ENCODE measurements around the gene CHCHD6.

Gene CHCHD6

DNA sequence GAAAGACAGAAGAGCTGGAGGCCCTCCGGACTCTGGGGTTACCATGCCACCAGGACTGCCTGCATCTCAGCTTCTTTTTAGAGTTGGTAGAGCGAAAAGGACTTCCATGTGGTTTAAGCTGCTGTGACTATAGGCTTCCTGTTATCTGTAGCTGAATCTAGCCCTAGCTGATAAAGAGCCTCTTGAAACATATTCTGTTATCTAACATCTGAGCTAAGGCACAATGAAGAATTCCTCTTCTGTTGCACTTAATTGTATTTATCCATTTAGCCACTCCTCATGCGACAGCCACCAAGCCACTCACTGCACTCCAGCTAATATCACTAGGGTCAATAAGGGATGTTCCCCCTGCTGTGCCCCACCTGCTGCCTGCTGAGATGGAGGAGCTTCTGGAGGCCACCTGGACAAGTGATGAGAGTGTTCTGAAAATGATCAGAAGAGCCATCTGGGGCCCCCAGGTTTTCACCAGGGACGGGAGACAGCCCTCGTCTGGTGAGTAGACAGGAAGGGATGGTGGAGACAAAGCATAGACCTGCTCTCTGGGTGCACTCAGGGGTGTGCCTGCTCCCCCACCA is 184.2 kb downstream of the CHCHD6 start:
- peak; percentile 33; the same call in 1 of the 2 replicates for TF ChIP-seq GATA2 (IDR thresholded peaks at IDR 0.05; ENCODE audit: low read depth, low read length)
- TF ChIP-seq GATA3 (IDR thresholded peaks at IDR 0.05; ENCODE audit: low read depth, low read length) = no peak; the same call in 1 of the 2 replicates

DNA sequence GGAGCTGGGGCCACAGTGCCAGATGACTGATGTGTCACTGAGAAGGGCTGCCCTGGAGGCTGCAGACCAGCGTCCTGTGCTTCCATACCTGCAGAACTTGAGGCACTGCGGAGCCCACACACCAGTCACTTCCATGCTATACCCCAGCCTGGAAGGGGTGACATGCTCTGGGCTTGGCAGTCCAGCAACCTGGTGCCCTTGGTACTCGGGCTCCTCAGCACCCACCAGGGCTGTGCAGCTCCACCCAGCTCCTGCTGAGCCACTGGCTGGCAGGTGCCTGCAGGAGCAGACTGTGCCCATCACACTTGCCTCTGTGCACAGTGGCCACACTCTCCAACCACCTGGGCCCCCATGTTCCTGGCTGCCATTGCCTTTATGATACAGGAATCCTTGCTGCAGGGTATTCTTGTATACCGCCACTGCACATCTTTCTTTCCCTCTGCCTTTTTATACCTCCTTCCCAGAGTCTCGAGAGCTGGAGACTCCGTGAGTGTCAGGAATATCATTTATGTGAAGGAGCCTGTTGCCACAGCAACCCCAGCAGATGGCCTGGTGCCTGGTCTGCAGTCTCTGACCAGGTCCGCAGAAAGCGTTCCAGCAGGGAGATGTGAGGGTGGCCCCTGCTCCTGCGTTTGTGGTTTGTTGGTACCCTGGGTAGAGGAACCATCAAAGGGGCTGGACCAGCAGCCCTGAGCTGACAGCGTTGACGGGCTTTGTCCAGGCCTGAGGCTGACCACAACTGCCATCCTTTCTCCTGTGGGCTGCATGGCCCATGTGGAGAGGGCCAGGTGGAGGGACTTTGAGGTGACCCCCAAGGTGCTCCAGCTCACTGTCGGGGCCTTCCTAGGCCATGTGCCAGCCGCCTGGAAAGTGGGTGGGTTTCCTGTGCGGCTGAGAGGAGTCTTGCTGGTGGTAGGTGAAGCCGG is 185.5 kb downstream of the CHCHD6 start:
- TF ChIP-seq GATA2 (IDR thresholded peaks at IDR 0.05; ENCODE audit: low read depth, low read length) (no peak), GATA3 (IDR thresholded peaks at IDR 0.05; ENCODE audit: low read depth, low read length) (no peak)

DNA sequence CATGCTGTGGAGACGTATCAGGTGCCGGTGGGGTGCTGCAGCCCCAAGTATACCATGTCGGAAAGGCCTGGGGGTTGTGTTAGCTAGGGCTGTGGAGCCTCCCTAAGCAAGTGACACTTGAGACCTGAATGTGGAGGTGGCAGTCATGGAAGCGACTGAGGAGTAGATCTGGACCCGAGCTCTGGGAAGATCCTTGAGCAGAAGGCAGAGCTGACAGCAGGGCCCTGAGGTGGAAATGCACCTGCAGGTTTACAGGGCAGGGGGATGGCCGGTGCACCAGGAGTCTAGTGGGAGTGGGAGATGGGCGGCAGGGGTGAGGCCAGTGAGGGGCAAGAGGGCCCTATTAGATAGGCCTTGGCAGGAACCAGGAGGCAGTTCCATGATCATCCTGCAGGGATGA is 187.1 kb downstream of the CHCHD6 start:
- no peak for TF ChIP-seq GATA3 (IDR thresholded peaks at IDR 0.05; ENCODE audit: low read depth, low read length)
- no peak for TF ChIP-seq GATA2 (IDR thresholded peaks at IDR 0.05; ENCODE audit: low read depth, low read length)

DNA sequence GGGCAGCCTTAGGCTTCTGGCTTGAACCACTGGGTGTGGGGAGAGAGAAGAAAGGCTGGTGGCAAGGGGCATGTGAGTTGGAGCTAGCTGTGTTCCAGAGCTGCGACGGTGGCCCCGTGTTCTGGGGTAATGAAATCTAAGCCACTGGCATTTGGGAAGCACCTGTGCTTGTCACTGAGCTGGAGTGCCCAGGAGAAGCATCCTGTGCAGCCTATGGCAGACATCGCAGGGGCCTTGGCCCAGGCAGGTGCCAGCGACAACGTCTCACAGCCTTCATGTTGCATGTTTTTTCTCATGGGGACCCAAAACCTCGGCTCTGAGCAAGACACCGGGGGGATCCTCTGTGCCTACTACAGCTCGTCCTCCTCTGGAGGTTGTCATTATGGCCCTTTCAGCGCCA is 187.8 kb downstream of the CHCHD6 start:
- TF ChIP-seq GATA3 (IDR thresholded peaks at IDR 0.05; ENCODE audit: low read depth, low read length) = no peak

DNA sequence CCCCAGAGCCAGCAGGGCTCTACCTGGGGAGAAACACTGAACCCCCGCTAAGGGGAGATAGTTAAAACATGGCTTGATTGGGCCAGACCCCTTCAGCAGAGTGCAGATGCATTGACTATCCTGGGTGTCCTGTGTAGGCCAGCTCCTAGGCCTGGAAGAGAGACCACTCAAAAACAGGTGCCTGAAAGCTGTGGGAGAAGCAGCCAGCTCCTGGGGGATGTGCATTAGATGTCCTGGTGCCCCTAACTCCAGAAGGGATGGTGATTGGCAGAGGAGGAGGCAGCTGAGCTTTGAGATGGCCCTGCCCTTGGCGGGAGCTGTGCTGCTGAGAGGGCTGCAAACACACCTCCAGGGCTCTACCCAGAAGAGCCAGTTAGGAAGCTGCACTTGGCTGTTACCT is 189.6 kb downstream of the CHCHD6 start:
- TF ChIP-seq GATA3 (IDR thresholded peaks at IDR 0.05; ENCODE audit: low read depth, low read length) = no peak
- TF ChIP-seq GATA2 (IDR thresholded peaks at IDR 0.05; ENCODE audit: low read depth, low read length) = no peak

DNA sequence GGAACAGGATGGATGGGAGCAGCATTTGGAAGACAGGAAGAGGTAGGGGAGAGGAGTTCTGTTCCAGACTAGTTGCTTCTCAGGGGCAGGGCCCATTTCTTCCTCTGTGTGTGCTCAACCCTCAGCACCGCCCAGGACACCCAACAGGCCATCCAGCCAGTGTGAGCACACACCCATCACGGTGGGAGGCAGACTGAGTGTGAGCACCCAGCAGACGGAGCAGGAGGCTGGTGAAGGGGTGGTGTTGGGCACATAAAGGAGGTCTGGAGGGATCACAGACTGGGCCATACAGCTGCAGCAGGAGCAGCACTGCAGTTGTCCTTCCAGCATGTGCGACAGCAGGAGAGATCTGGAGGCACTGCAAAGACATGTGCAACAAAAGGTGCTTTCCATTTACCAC is 190.4 kb downstream of the CHCHD6 start:
- TF ChIP-seq GATA3 (IDR thresholded peaks at IDR 0.05; ENCODE audit: low read depth, low read length) = no peak
- no peak for TF ChIP-seq GATA2 (IDR thresholded peaks at IDR 0.05; ENCODE audit: low read depth, low read length)

DNA sequence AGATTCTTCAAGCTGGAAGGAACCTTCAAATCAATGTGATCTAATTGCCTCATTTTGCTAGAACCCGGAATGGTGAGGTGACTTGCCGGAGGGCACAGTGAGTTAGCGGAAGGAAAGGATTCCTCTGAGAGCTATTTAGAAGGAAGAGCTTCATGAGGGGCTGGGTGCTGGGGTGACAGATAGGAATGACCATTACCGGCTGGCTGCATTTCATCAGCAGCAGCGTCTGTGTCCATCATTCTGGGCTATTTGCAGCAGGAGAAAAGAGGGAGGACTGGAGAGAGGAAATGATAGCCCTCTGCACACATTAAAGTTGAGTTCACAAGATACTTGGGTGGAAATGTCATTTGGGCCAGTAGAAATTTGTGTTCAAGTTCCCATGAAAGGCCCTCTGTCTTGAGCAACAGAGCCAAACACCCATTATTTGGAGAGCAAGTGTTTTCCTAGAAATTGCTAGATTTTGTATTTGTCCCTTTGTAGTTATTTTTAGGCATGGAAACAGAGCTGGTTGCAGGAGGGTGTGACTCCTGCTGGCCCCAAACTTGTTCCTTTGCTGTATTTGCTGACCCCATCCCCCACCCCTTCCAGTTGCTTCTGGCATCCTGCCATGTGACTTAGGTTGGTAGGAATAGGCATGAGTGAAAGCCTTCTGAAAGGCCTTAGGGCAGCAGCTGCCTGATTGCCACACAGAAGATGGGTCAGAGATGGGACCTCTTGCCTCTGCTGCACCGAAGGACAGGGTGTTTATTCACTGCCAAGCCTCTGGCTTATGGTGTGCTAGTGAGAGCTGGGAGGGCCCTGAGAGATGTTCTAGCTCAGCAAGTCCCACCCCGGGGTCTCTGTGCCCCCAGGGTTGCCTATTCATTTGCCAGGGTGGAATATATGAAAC is 191.4 kb downstream of the CHCHD6 start:
- TF ChIP-seq GATA3 (IDR thresholded peaks at IDR 0.05; ENCODE audit: low read depth, low read length) = no peak
- TF ChIP-seq GATA2 (IDR thresholded peaks at IDR 0.05; ENCODE audit: low read depth, low read length) = no peak

DNA sequence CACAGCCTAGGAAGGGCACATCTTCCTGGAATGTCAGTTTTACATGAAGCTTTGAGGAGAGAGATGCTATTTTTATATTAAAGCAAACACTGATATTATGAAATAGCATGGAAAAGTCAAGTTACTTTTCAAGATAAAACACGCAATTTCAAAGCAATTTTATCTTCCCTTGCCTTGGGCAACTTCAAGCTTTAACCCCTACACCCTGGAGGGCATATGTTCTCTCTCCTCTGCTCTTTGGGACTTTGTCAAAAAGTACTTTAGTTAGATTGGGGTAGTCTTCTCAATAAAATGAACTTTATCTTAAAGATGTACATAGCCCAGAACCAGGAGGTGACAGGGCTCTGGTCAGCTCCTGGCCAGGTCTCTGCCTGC is 192.0 kb downstream of the CHCHD6 start:
- no peak for TF ChIP-seq GATA2 (IDR thresholded peaks at IDR 0.05; ENCODE audit: low read depth, low read length)
- no peak for TF ChIP-seq GATA3 (IDR thresholded peaks at IDR 0.05; ENCODE audit: low read depth, low read length)

DNA sequence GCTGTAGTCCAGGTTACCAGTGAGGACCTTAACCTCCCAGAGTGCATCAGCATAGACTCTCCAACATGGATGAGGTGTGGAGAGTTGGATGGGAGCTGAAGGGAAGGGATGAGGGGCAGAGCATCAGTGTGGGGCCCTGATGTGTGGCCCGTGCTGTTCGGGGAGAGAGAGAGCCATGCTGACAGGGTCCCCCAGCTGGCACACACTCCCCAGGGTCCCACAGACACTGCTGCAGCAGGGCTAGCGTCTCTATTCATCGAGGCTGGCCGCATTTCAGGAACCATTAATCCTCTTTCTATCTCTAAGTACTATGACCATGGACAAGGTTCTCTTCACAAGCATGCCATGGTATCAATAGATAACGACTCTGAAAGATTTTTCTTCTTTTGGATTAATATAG is 192.9 kb downstream of the CHCHD6 start:
- TF ChIP-seq GATA2 (IDR thresholded peaks at IDR 0.05; ENCODE audit: low read depth, low read length) (no peak), GATA3 (IDR thresholded peaks at IDR 0.05; ENCODE audit: low read depth, low read length) (no peak)

DNA sequence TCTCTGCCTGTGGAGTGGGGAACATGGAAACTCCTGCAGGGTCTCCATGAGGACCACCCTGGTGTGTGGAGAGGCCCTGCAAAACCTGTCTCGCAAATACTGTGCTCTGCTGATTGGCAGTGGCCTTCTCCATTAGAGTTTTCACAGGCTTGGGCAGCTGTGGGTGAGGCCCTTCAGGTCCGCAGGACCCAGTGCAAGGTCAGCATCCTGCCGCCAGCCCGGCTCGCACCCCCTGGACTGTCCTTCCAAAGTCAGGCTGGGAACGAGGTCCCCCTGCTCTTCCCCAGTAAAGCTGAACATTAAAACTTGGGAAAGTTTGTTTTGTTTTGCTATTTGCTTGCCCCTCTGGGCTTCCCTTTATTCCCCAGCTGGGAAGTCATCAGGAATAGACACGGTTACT is 193.9 kb downstream of the CHCHD6 start:
- TF ChIP-seq GATA3 (IDR thresholded peaks at IDR 0.05; ENCODE audit: low read depth, low read length) (no peak), GATA2 (IDR thresholded peaks at IDR 0.05; ENCODE audit: low read depth, low read length) (no peak)

DNA sequence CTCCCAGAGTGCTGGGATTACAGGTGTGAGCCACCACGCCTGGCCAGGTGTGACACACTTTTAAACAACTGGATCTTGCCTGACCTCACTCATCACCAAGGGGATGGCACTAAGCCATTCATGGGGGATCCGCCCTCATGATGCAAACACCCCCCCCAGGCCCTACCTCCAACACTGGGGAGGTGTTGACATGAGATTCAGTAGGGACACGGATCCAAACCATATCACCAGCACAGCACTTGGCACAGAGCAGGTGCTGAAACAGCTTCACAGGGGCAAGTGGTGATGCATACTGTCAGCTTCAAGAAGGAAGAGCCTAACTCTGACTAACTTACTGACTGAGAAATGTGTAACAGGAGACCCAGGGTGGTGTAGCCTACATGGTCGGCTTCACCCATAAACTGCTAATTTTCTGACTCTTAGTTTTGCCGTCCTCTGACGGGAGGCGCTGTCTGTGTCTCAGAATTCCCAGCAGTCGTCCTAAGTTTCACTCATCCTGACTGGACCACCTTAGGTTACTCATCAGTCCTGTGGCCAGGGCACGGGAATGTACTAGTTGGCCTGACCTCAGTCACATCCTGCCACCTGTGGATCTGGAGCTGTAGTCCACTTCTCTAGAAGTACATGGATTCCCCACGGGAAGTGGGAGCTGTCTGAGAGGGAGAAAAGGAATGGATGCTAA is 197.0 kb downstream of the CHCHD6 start:
- TF ChIP-seq GATA3 (IDR thresholded peaks at IDR 0.05; ENCODE audit: low read depth, low read length) = no peak
- no peak for TF ChIP-seq GATA2 (IDR thresholded peaks at IDR 0.05; ENCODE audit: low read depth, low read length)

DNA sequence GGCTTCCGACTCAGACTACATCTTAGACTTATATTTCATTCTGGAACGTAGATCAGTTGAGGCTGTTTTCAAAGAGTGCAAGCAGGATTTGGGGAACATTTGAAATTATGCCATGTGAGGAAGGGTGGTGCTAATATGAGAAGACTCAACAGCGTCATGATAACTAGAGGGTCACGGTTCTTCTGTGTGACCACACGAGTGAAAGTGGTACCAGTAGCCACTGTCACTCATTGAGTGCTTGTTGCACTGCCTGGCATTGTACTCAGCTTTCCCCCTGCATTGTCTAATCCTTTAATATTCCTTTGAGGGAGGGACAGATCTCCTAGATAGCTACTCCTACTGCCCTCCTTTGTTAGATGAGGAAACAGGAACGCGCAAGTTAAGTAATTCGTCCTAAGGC is 197.6 kb downstream of the CHCHD6 start:
- no peak for TF ChIP-seq GATA2 (IDR thresholded peaks at IDR 0.05; ENCODE audit: low read depth, low read length)
- TF ChIP-seq GATA3 (IDR thresholded peaks at IDR 0.05; ENCODE audit: low read depth, low read length) = no peak

DNA sequence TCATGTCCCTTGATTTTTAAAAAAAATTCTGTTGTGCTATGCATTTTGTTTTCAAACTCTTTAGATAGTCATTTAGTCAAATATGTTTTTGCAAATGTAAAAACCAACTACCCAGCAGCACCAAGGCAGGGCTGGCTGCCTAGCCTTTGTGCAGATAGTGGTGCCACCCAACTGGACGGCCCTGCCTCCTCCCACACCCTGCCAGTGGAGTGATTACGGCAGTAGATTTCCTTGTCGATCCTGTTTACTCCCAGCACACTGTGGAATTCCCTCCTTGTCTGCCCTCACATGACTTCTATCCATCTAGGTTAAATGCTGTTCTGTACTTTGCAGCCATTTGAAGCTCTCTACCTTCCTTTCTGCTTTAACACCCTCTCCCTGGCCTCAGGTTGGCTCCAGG is 199.5 kb downstream of the CHCHD6 start:
- no peak for TF ChIP-seq GATA3 (IDR thresholded peaks at IDR 0.05; ENCODE audit: low read depth, low read length)
- TF ChIP-seq GATA2 (IDR thresholded peaks at IDR 0.05; ENCODE audit: low read depth, low read length) = no peak

DNA sequence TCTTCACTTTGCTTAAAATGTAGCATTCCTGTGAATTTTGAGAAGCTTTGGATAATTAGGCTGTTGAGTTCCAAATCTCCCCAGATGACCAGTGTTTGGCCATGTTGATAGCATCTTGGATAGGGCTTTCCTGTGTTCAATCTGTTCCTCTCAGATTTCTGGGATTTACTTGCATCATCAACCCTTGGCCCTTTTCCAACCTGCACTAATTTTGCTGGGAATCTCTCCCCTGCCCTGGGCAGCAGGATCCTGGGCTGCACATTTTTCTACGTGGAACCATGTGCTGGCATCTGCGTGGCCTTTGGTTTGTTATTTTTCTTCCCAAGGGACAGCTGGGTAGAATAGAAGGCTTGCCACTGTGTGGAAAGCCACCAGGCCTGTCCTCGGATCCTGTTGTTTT is 203.5 kb downstream of the CHCHD6 start:
- no peak for TF ChIP-seq GATA3 (IDR thresholded peaks at IDR 0.05; ENCODE audit: low read depth, low read length)
- TF ChIP-seq GATA2 (IDR thresholded peaks at IDR 0.05; ENCODE audit: low read depth, low read length) = peak; percentile 67
